HG03439 (cell line): ENCODE data around the gene ATPAF1.
"Not testable (repeated sequence)": the region's sequence is repeated elsewhere in the genome, so short reads cannot be mapped to it uniquely, and the experiment has no call there.

Experiments
- ATAC-seq: cut with Tn5 transposase; IDR thresholded peaks from one replicate; pipeline ENCODE4 v1.9.1; 2021; ENCODE audit warnings: mild to moderate bottlenecking, moderate library complexity; ENCODE audit not compliant: unreplicated experiment

Gene ATPAF1

DNA sequence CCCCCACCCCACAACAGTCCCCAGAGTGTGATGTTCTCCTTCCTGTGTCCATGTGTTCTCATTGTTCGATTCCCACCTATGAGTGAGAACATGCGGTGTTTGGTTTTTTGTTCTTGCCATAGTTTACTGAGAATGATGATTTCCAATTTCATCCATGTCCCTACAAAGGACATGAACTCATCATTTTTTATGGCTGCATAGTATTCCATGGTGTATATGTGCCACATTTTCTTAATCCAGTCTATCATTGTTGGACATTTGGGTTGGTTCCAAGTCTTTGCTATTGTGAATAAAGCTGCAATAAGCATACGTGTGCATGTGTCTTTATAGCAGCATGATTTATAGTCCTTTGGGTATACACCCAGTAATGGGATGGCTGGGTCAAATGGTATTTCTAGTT lies 17.0 kb downstream of the ATPAF1 start:
- ATAC-seq = not testable (repeated sequence)

DNA sequence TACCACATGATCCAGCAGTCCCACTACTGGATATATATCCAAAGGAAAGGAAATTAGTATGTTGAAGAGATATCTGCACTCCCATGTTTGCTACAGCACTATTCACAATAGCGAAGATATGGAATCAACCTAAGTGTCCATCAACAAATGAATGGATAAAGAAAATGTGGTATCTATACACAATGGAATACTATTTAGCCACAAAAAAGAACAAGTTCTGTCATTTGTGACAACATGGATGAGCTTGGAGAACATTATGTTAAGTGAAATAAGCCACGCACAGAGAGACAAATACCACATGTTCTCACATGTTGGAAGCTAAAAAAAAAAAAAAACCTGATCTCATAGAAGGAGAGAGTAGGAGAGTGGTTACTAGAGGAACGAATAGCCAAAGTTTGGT lies 17.7 kb downstream of the ATPAF1 start:
- no peak for ATAC-seq

DNA sequence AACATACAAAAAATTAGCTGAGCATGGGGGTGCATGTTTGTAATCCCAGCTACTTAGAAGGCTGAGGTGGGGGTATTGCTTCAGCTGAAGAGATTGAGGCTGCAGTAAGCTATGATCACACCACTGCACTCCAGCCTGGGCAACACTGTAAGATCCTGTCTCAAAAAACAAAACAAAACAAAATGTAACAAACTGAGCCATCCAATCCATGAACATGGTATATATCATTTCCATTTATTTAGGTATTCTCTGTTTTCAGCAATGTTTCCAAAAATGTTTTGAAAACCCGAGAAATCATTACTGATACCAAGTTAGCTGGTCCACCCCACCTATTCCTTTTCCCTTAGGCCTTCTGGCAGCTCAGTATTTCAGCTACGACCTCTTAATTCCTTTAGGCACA lies 18.4 kb downstream of the ATPAF1 start:
- ATAC-seq = no peak

DNA sequence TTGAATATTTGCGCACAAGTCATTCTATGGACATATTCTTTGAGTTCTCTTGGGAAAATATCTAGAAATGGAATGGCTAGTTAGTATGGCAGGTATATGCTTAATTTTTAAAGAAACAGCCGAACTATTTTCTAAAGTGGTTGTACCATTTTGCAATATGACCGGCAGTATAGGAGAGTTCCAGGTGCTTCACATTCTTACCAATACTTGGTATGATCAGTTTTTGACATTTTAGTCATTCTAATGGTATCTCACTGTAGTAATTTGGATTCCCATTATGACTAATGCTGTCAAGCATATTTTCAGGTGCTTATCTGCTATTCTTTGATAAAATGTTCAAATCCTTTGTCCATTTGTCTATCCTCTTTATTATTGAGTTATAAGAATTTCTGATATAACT lies 20.6 kb downstream of the ATPAF1 start:
- ATAC-seq = no peak

DNA sequence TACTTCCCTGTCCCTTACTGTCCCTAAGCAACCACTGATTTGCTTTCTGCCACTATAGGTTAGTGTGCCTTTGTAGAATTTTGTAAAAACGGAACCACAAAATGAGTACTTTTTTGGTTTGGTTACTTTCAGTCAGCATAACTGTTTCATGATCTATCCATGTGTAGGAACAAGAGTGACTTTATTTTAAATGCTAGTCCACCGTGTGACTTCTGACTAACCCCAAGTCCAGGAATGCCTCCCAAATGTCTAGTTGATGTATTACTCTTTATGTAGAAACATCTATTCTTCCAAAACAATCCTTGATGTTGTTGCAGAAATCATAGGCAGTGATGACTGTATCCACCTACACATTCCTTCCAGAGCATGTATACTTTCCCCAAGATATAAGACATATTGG lies 21.3 kb downstream of the ATPAF1 start:
- no peak for ATAC-seq

DNA sequence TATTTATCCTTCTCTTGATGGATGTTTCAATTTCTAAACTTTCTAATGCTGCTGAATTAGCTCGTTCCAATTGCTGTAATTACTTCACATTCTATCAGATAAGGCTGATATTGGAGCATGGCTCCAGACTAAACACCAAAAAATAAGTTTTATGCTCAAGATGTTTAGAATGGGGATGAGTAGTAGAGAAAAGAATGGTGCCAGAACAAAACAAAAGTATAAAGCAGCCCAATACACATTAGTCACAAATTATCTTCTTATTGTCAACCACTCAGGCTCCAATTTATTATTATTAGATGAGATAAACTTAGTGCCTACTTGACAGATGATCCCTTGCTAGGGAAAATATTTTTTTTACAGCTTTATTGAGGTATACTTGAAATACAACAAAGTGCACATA lies 21.8 kb downstream of the ATPAF1 start:
- ATAC-seq = no peak

- no peak for ATAC-seq
Observed at GRCh38 chr1:46645815-46646214, 22.3 kb downstream of the ATPAF1 start.

- ATAC-seq = no peak
Observed at GRCh38 chr1:46643368-46643775, 24.8 kb downstream of the ATPAF1 start.

DNA sequence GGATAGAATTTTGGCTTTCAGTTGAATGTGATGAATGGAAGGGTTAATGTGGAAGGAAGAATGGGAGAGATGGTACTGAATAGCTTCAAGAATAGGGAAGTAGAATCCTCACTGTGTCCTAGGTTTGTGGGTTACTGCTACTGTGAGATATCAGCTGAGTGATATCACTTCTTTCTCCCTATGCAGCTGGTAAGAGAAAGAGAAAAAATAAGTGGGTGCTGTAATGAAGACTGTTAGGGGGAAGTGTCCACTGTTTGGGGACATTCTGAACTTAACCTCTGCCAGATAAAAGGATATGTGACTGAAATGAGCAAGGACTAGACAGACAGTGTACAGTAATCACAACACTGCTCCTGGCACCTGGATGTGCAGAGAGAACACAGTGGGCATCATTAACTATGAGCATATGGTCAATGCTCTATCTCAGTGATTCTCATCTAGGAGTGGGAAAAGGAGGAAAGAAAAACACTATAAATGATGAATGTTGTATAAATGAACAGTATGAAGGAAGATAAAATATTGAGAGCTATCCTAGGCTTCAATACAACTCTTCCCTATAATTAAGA lies 26.0 kb downstream of the ATPAF1 start:
- no peak for ATAC-seq

DNA sequence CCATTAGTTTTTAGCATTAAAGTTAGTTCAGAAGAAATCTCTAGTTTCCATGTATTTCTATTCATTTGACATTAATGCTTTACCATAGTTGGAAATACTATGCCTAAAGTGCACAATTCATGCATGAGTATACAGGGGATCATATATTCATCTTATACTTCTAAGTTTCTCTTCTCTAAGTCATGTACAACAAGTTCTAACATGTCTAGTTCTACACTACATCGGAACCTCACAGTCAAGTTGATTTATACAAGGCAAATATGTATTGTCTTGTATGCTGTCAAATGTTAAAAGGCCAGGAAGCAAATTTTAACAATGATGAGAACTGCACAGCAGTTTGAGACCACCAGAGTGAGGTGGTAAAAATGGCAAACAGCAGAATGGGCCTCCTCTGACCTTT lies 28.6 kb downstream of the ATPAF1 start:
- ATAC-seq = no peak

- no peak for ATAC-seq
Observed at GRCh38 chr1:46638921-46639320, 29.2 kb downstream of the ATPAF1 start.

DNA sequence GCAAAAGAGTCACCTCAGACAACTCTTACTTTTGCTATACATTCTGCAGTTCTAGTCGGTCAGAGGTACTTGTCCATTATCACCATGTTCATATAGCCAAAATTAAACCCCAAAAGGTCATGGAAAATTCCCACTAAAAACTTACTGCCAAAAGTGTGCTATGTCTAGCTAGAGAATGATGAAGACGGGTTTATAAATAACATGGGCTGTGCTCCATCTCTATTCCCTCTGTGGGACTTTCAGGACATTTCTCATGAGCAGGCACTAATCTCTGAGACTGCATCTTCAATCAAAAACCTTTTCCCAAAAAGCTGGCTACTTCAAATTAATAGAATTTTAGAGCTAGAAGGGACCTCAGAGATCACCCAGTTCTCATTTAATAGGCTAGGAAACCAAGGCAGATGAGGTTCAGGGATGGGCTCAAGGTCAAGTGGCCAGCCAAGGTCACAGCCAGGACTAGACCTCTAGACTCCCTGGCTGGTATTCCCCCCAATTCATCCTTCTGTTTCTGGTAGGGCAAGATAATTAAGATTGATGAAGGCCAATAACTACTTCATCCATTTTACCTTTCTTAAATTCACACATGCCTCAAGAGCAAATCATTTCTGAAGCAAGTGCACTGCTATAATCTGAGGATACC lies 30.6 kb downstream of the ATPAF1 start:
- ATAC-seq = no peak

- no peak for ATAC-seq
Observed at GRCh38 chr1:46635205-46635604, 33.0 kb downstream of the ATPAF1 start.

DNA sequence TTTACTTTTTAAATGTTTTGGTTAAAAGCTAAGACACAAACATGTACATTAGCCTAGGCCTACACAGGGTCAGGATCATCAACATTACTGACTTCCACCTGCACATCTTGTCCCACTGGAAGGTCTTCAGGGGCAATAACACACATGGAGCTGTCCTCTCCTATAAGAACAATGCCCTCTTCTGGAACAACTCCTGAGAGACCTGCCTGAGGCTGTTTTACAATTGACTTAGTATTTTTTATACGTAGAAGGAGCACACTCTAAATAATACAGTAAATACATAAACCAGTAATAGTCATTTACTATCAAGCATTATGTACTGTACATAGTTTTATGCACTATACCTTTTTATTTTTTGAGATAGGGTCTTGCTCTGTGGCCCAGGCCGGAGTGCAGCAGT lies 37.4 kb downstream of the ATPAF1 start:
- no peak for ATAC-seq

GRCh38 chr1:46623743-46624644 lies 44.2 kb downstream of the ATPAF1 start:
- ATAC-seq = no peak

GRCh38 chr1:46622344-46622743 lies 45.8 kb downstream of the ATPAF1 start:
- no peak for ATAC-seq

DNA sequence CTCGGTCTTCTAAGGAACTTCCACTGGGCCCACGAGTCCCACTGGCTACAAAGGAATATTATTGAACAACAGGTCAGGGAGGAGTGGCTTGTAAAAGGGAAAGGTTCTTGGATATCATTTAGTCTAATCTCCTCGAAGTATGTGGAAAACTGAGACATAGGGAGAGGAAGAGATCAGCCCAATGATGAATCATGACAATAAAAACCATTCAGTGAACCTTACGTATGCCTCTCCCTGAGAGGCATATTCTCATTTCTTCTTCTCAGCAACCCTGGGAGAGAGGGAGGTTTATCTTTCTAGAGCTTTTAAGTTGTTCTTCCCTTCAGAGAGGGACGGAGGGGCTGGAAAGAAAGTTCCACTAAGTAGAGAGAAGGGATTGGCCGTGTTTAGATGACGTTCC lies 46.2 kb downstream of the ATPAF1 start:
- no peak for ATAC-seq

DNA sequence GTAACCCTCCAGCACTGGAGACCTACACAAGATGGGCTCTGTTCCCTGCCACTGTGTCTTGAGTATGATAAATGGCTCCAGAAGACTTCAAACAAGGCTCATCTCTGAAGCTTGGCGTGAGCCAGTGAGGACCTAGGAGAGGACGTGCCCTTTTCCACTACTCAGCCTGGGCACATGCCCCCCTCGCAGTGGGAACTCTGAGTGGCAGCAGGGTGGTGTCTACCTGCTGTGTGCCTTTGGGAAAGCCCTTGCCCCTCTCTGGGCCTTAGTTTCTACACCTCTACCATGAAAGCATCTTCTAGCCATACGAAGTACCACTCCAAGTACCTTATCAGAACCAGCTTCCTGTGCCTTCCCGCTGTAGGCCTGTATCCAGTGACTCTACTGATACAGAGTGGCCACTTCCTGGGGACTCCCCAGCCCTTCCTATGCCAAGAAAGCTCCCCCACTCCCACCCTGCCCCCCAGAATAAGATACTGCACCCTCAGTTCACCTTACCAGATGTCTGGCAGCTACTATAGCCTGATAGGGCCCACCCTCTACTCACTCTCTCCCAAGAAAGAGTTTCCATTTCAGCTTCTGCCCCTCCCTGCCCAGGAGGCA lies 48.4 kb downstream of the ATPAF1 start:
- no peak for ATAC-seq

DNA sequence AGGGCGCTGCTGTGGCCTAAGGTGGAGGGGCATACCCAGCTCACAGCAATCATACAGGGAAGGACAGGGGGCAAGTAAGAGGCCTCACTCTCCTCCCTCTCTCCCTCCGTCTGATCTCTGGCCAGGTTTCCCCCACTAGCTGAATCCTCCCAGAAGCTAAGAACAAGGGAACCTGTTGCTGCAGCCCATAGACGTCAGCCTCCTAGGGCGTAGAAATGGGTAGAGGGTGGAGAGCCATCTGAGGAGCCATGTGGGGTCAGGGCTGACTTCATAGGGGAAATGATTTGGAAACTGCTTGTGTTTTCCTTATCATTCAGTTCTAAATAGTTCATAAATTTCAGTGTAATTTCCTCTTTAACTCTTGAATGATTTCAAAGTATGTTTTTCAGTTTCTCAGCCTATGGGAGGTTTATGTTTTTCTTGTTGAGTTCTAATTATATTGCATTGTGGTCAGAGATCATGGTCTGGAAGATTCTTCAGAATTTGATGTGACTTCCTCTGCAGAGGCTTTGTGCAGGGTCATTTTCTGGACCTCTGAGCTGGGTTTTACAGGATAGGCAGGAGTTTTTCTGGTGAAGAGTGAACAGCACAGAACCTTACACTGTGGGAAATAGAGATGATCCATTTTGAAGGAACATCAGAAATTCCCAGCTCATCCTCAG lies 49.3 kb downstream of the ATPAF1 start:
- no peak for ATAC-seq

- no peak for ATAC-seq
Observed at GRCh38 chr1:46617833-46618232, 50.3 kb downstream of the ATPAF1 start.

DNA sequence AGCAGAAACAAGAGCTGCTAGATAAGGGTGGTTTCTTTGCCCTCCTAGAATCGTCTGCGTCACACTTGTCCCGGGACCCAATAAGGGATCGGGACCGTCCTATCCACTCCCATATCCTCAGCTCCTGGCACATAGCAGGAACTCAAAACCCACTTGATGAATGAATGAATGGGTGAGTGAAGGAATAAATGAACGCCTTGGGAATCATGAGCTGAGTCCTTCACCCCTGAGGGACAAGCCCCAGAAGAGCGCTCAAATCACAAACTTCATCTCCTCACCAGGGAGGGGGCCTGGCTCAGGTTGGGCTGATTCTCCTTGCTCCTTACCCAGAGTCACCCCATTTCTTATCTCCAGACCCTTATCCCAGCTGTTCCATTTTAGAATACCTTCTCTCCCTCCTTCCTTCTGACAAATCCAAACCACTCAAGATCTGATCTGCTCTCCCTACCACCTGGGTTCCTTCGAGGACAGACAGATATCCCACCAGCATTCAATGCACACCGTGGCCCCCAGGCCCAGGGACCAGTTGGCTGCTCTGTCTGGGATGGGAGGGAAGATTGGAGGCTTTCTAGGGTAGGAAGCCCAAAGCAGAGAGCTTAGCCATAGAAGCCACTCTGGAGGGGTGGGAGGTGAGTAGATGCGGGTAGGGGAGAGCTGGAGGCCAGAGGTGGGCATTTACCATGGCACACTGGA lies 50.9 kb downstream of the ATPAF1 start:
- ATAC-seq = no peak
